K562 (cell line): ENCODE measurements around the gene TMEM114. TPM values are rescaled to one million over a fixed set of nuclear protein-coding genes. Genes with fewer than 3 reads are reported as not detected.
A peak's percentile ranks its signal among the peaks of the same experiment; 100 is the strongest.

Source experiments
- ADNP ChIP-seq: fragments of 200-800 bp; sonication (Bioruptor generic); IDR thresholded peaks from 2 replicates; pipeline ENCODE4 v1.6.1; 2016; ENCODE audit warnings: missing genetic modification characterization, missing compliant biosample characterization
- ARID1B ChIP-seq: fragments of 450-650 bp; IDR thresholded peaks from 2 replicates; pipeline ENCODE4 v1.6.1; 2016; ENCODE audit warnings: antibody characterized with exemption, mild to moderate bottlenecking, inconsistent platforms
- DNMT1 ChIP-seq: fragments of 450-650 bp; IDR thresholded peaks from 2 replicates; pipeline ENCODE4 v1.6.1; 2016; ENCODE audit warnings: antibody characterized with exemption, mild to moderate bottlenecking
- ERF ChIP-seq: fragments of 450-650 bp; formaldehyde crosslinking; IDR thresholded peaks from 2 replicates; pipeline ENCODE4 v1.4.0; 2020; ENCODE audit warnings: mild to moderate bottlenecking, mixed read lengths
- FOXK2 ChIP-seq, 2 experiments: fragments of 450-650 bp; IDR thresholded peaks in 1 of 2; conservative IDR thresholded peaks in 1 of 2; 2 replicates each; pipeline ENCODE4 v1.6.1; 2016; ENCODE audit warnings: low read depth in 2 of 2, mild to moderate bottlenecking in 1 of 2
- FOXP1 ChIP-seq: sonication (generic); formaldehyde crosslinking; IDR thresholded peaks from 2 replicates; pipeline ENCODE4 v1.8.0; 2022; ENCODE audit warnings: mild to moderate bottlenecking, missing genetic modification reagents
- GATAD2B ChIP-seq: fragments of 450-650 bp; IDR thresholded peaks from 2 replicates; pipeline ENCODE4 v1.6.1; 2017; ENCODE audit warnings: mild to moderate bottlenecking, borderline replicate concordance
- HMG20A ChIP-seq: fragments of 450-650 bp; formaldehyde crosslinking; conservative IDR thresholded peaks from 2 replicates; pipeline ENCODE4 v1.4.0; 2020; ENCODE audit warnings: mild to moderate bottlenecking, mixed read lengths
- PTBP1 ChIP-seq: fragments of 200-400 bp; formaldehyde crosslinking; IDR thresholded peaks from 2 replicates; pipeline ENCODE4 v1.6.1; 2017; ENCODE audit warnings: low read depth, low read length
- SMAD3 ChIP-seq: fragments of 450-650 bp; formaldehyde crosslinking; conservative IDR thresholded peaks from 2 replicates; pipeline ENCODE4 v1.4.0; 2020; ENCODE audit warnings: mild to moderate bottlenecking
- VEZF1 ChIP-seq: fragments of 200-800 bp; sonication (Bioruptor generic); IDR thresholded peaks from 2 replicates; pipeline ENCODE4 v1.6.1; 2017; ENCODE audit warnings: missing genetic modification characterization, missing compliant biosample characterization
- ZBTB17 ChIP-seq: fragments of 450-650 bp; formaldehyde crosslinking; IDR thresholded peaks from 2 replicates; pipeline ENCODE4 v1.4.0; 2020; ENCODE audit warnings: mild to moderate bottlenecking
- ZBTB7A ChIP-seq: IDR thresholded peaks from 2 replicates; pipeline ENCODE4 v1.6.1; 2011; ENCODE audit warnings: low read depth, mild to moderate bottlenecking, low read length, moderate library complexity, borderline replicate concordance; ENCODE audit not compliant: control insufficient read depth
- ZNF224 ChIP-seq: sonication (generic); formaldehyde crosslinking; IDR thresholded peaks from 2 replicates; pipeline ENCODE4 v1.8.0; 2022; ENCODE audit warnings: mild to moderate bottlenecking, missing genetic modification reagents
- ZNF282 ChIP-seq: sonication (generic); formaldehyde crosslinking; IDR thresholded peaks from 2 replicates; pipeline ENCODE4 v1.8.1; 2023; ENCODE audit warnings: missing genetic modification reagents
- ZNF324 ChIP-seq: fragments of 250-450 bp; sonication (Bioruptor Pico); IDR thresholded peaks from 2 replicates; pipeline ENCODE4 v1.4.0; 2020; ENCODE audit warnings: mild to moderate bottlenecking
- ZZZ3 ChIP-seq: fragments of 450-650 bp; IDR thresholded peaks from 2 replicates; pipeline ENCODE4 v1.6.1; 2016; ENCODE audit warnings: antibody characterized with exemption, mild to moderate bottlenecking, moderate library complexity
- polyA plus RNA-seq, 8 experiments: library from polyadenylated mRNA; depleted of rRNA in 4 of 8; stranded (reverse) in 5 of 8; unstranded in 3 of 8; fragments of >200 nt; fragmentation: Nextera tagmentation in 2 of 8; fragmentation: Illumina TruSeq in 1 of 8; extraction: Ambion mirVana in 2 of 8; extraction: Trizol in 1 of 8; gene quantifications; 2 replicates each; pipeline versions ENCODE4 v1.2.1 to v1.2.3, GENCODE V29; 2011 to 2014; ENCODE audit warnings: inconsistent platforms in 1 of 8, missing spikeins in 1 of 8
- total RNA-seq, 7 experiments: library from RNA; depleted of rRNA in 6 of 7; stranded (reverse); fragments of >200 nt in 6 of 7; fragmentation: Illumina TruSeq in 2 of 7; extraction: Trizol in 2 of 7; gene quantifications; 2 replicates each; pipeline versions ENCODE4 v1.2.1 to v1.2.3, GENCODE V29; 2011 to 2021; ENCODE audit warnings: low replicate concordance in 1 of 7
- TF ChIP-seq, protein P1 (sequence below): sonication (generic); formaldehyde crosslinking; IDR thresholded peaks from 2 replicates; pipeline ENCODE4 v1.9.0; 2022; ENCODE audit warnings: mild to moderate bottlenecking, missing genetic modification reagents
- TF ChIP-seq, protein P2 (sequence below): fragments of 450-650 bp; IDR thresholded peaks from 2 replicates; pipeline ENCODE4 v1.6.1; 2016; ENCODE audit warnings: missing biosample characterization, missing genetic modification characterization

Gene TMEM114
- total and polyA plus RNA-seq, 9 of the 15 experiments (the other 6 are each of a cell fraction or from before 2014, with no cell fraction given): not detected

DNA sequence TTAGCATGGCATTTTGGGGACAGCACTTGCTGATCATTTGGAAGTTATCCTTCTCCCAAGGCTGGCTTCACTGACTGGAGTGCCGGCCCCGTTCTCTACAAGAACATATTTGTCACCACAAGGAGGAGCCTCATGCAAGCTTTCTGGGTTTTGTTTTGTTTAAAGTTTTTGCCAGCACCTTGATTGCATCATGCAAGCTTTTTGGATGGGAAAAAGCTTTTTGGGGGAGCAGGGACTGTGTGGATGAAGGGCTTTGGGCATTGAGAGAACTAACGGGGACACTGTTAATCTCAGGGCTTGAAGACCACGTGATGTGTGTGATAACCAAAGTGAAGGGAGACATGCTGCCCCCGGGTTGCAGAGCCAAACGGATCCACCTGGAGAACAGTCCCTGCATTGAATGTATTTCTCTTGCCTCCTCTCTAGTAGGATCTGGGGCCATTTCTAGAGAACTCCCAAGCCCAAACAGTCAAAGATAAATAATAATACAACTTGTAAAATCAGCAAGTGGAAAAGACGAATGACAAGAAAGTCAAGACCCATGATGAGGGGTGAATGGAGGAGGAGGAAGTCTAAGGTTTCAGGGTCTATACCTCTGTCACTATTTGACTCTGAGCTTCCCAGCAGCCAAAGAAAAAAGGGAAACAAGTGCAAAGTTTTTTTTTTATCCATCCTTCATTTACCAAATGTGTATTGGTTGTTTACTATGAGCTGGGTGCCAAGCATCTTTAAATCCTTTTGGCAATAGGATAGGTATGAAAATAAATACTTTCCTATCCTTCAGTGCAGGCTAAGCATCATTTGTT lies 17.2 kb downstream of the TMEM114 start (continued):
- no peak for TF ChIP-seq ZZZ3
- no peak for TF ChIP-seq HMG20A
- TF ChIP-seq ZBTB17 (CRISPR knock-in tag): no peak
- no peak for TF ChIP-seq SMAD3 (CRISPR knock-in tag)
- TF ChIP-seq VEZF1 (CRISPR knock-in tag): no peak
- TF ChIP-seq FOXK2 (conservative IDR thresholded peaks at IDR 0.05 in 1 of 2, IDR thresholded peaks at IDR 0.05 in 1 of 2; ENCODE audit: low read depth in 2 of 2): peak in 1 of 2 experiments; percentile 16; a peak in 1 of 4 replicates
- TF ChIP-seq ARID1B: peak; percentile 33; the same call in 1 of the 2 replicates
- TF ChIP-seq ZNF224: peak; percentile 97
- TF ChIP-seq ZNF282 (CRISPR knock-in tag): no peak
- TF ChIP-seq GATAD2B: no peak
- TF ChIP-seq ZNF324 (CRISPR knock-in tag): no peak
- TF ChIP-seq ZBTB7A: no peak
- TF ChIP-seq PTBP1: no peak
- TF ChIP-seq, protein P1, sequence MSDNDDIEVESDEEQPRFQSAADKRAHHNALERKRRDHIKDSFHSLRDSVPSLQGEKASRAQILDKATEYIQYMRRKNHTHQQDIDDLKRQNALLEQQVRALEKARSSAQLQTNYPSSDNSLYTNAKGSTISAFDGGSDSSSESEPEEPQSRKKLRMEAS: no peak
- TF ChIP-seq ADNP: no peak
- TF ChIP-seq FOXP1 (CRISPR knock-in tag): no peak
- TF ChIP-seq ERF (CRISPR knock-in tag): no peak
- TF ChIP-seq, protein P2, sequence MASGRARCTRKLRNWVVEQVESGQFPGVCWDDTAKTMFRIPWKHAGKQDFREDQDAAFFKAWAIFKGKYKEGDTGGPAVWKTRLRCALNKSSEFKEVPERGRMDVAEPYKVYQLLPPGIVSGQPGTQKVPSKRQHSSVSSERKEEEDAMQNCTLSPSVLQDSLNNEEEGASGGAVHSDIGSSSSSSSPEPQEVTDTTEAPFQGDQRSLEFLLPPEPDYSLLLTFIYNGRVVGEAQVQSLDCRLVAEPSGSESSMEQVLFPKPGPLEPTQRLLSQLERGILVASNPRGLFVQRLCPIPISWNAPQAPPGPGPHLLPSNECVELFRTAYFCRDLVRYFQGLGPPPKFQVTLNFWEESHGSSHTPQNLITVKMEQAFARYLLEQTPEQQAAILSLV (tag): peak; percentile 89
- no peak for TF ChIP-seq DNMT1
